HCT116 (cell line): Measurements from ENCODE around the gene PFDN2. TPM values are rescaled to one million over a fixed set of nuclear protein-coding genes. Genes with fewer than 3 reads are reported as not detected.

Source experiments
- ATAC-seq: fragments of 200-7000 bp; cut with Tn5 transposase; 2 replicates; pipeline ENCODE4 v1.9.1; 2020; ENCODE audit warnings: mild to moderate bottlenecking, moderate library complexity
- BruUV-seq: library from RNA; stranded (reverse); fragments of 400-500 nt; replicated peaks from 2 replicates; lab custom pipeline; 2021; lab: Mats Ljungman, UMichigan
- CTCF ChIA-PET: fragments of 300-600 bp; sonication (Branson Sonifier 250); formaldehyde crosslinking; loops from one replicate; lab custom pipeline; 2021; ENCODE audit warnings: antibody characterized with exemption; lab: Charles Lee
- POLR2A ChIA-PET: fragments of 300-600, 350-600 bp; sonication (Branson Sonifier 250); formaldehyde crosslinking; loops from one replicate; lab custom pipeline; 2021; ENCODE audit warnings: antibody characterized with exemption; lab: Charles Lee
- RAD21 ChIA-PET, 2 experiments: fragments of 300-600 bp; sonication (Branson Sonifier 250); formaldehyde crosslinking; loops; one replicate each; lab custom pipeline; 2023; ENCODE audit warnings: low total read pairs in 2 of 2; ENCODE audit not compliant: uncharacterized antibody in 2 of 2, unreplicated experiment in 2 of 2, low non-redundant PET in 1 of 2; lab: Charles Lee
- DNase-seq: peaks from one replicate; pipeline ENCODE4 v3.0.0-alpha.2; 2010; ENCODE audit warnings: low read depth, low spot score
- H2AFZ ChIP-seq: fragments of 200-600 bp; shearing (Covaris generic), sonication (generic); 2 replicates; pipeline ENCODE4 v1.6.1; 2017; ENCODE audit warnings: low read depth, mixed run types, mixed read lengths, antibody characterized with exemption, low read length; ENCODE audit not compliant: poor library complexity, severe bottlenecking
- H3K27ac ChIP-seq: 2 replicates; pipeline ENCODE4 v1.5.1; 2012; ENCODE audit warnings: low read depth, low read length
- H3K27me3 ChIP-seq: fragments of 200-600 bp; sonication (generic); 2 replicates; pipeline ENCODE4 v1.6.1; 2016; ENCODE audit warnings: mixed run types, low read length, mixed read lengths; ENCODE audit not compliant: insufficient read depth
- H3K36me3 ChIP-seq, 2 experiments: fragments of 200-500 bp in 1 of 2; fragments of 200-600 bp in 1 of 2; sonication (Bioruptor generic) in 1 of 2; sonication (generic) in 1 of 2; 2 replicates each; pipeline versions ENCODE4 v1.5.1 to v1.6.1; 2014 to 2016; ENCODE audit warnings: low read length in 2 of 2, inconsistent platforms in 1 of 2, mixed read lengths in 1 of 2, mixed run types in 1 of 2; ENCODE audit not compliant: insufficient read depth in 2 of 2, control insufficient read depth in 1 of 2
- H3K4me1 ChIP-seq, 2 experiments: fragments of 200-600 bp in 1 of 2; sonication (generic) in 1 of 2; 2 replicates each; pipeline versions ENCODE4 v1.5.1 to v1.6.1; 2012 to 2017; ENCODE audit warnings: low read length in 2 of 2, inconsistent platforms in 1 of 2, mild to moderate bottlenecking in 1 of 2, mixed read lengths in 1 of 2, mixed run types in 1 of 2, moderate library complexity in 1 of 2; ENCODE audit not compliant: insufficient read depth in 2 of 2, control insufficient read depth in 1 of 2
- H3K4me2 ChIP-seq: fragments of 200-600 bp; sonication (generic); 2 replicates; pipeline ENCODE4 v1.6.1; 2017; ENCODE audit warnings: mixed run types, low read length, mixed read lengths
- H3K4me3 ChIP-seq, 2 experiments: fragments of 200-600 bp in 1 of 2; sonication (generic) in 1 of 2; replicated peaks in 1 of 2; 2 replicates each; pipeline ENCODE4 v1.5.1; 2011 to 2016; ENCODE audit warnings: low read length in 2 of 2, control low read depth in 1 of 2, low read depth in 1 of 2, mild to moderate bottlenecking in 1 of 2, mixed read lengths in 1 of 2, mixed run types in 1 of 2
- H3K79me2 ChIP-seq: fragments of 200-600 bp; sonication (generic); 2 replicates; pipeline ENCODE4 v1.6.1; 2017; ENCODE audit warnings: mild to moderate bottlenecking, mixed run types, low read length, moderate library complexity, mixed read lengths; ENCODE audit not compliant: insufficient read depth
- H3K9ac ChIP-seq: fragments of 200-600 bp; sonication (generic); 2 replicates; pipeline ENCODE4 v1.6.1; 2016; ENCODE audit warnings: low read length, mixed read lengths
- H3K9me2 ChIP-seq: fragments of 200-600 bp; sonication (generic), shearing (Covaris generic); 2 replicates; pipeline ENCODE4 v1.6.1; 2017; ENCODE audit warnings: mixed run types, mild to moderate bottlenecking, moderate library complexity; ENCODE audit not compliant: insufficient read depth
- H3K9me3 ChIP-seq, 2 experiments: fragments of 200-500 bp in 1 of 2; fragments of 200-600 bp in 1 of 2; sonication (Bioruptor generic) in 1 of 2; sonication (generic) in 1 of 2; 2 replicates each; pipeline ENCODE4 v1.6.1; 2014 to 2017; ENCODE audit warnings: low read length in 2 of 2, mixed read lengths in 2 of 2, inconsistent platforms in 1 of 2, low read depth in 1 of 2, mild to moderate bottlenecking in 1 of 2, mixed run types in 1 of 2, moderate library complexity in 1 of 2; ENCODE audit not compliant: control insufficient read depth in 1 of 2, insufficient read depth in 1 of 2
- H4K20me1 ChIP-seq: fragments of 200-600 bp; sonication (generic), shearing (Covaris generic); 2 replicates; pipeline ENCODE4 v1.6.1; 2017; ENCODE audit warnings: mixed run types, mild to moderate bottlenecking, moderate library complexity; ENCODE audit not compliant: insufficient read depth
- CBX3 ChIP-seq: IDR thresholded peaks from 2 replicates; pipeline ENCODE4 v1.6.1; 2012; ENCODE audit warnings: low read depth
- EGR1 ChIP-seq: IDR thresholded peaks from 2 replicates; pipeline ENCODE4 v1.6.1; 2012; ENCODE audit warnings: low read depth
- ELF1 ChIP-seq: IDR thresholded peaks from 2 replicates; pipeline ENCODE4 v1.6.1; 2012; ENCODE audit warnings: low read depth, borderline replicate concordance
- EZH2 ChIP-seq: fragments of 200-600 bp; sonication (generic); IDR thresholded peaks from 2 replicates; pipeline ENCODE4 v1.6.1; 2017; ENCODE audit warnings: antibody characterized with exemption, mixed run types
- EZH2phosphoT487 ChIP-seq: fragments of 200-600 bp; IDR thresholded peaks from 2 replicates; pipeline ENCODE4 v1.6.1; 2018; ENCODE audit warnings: antibody characterized with exemption, borderline replicate concordance
- FOSL1 ChIP-seq: IDR thresholded peaks from 2 replicates; pipeline ENCODE4 v1.6.1; 2012; ENCODE audit warnings: low read depth
- JUND ChIP-seq: IDR thresholded peaks from 2 replicates; pipeline ENCODE4 v1.6.1; 2012
- POLR2A ChIP-seq: IDR thresholded peaks from 2 replicates; pipeline ENCODE4 v1.7.0; 2011; ENCODE audit warnings: borderline replicate concordance; ENCODE audit not compliant: insufficient read depth, insufficient read length; ENCODE audit errors: extremely low read depth
- POLR2AphosphoS5 ChIP-seq: IDR thresholded peaks from 2 replicates; pipeline ENCODE4 v1.6.1; 2011; ENCODE audit warnings: mild to moderate bottlenecking, low read depth, low read length, moderate library complexity
- SP1 ChIP-seq: IDR thresholded peaks from 2 replicates; pipeline ENCODE4 v1.6.1; 2012; ENCODE audit warnings: low read depth
- TCF7L2 ChIP-seq: IDR thresholded peaks from 2 replicates; pipeline ENCODE4 v1.7.0; 2011; ENCODE audit warnings: borderline replicate concordance, inconsistent platforms; ENCODE audit not compliant: insufficient read depth, insufficient read length; ENCODE audit errors: extremely low read depth
- YY1 ChIP-seq: IDR thresholded peaks from 2 replicates; pipeline ENCODE4 v1.6.1; 2011; ENCODE audit warnings: low read length, low read depth, moderate library complexity, mild to moderate bottlenecking; ENCODE audit not compliant: insufficient replicate concordance; ENCODE audit errors: extremely low read depth
- ZFX ChIP-seq: fragments of 450-650 bp; IDR thresholded peaks from 2 replicates; pipeline ENCODE4 v1.6.1; 2017
- ZNF274 ChIP-seq: fragments of 200-500 bp; sonication (Bioruptor generic); IDR thresholded peaks from 2 replicates; pipeline ENCODE4 v1.6.1; 2014; ENCODE audit warnings: mild to moderate bottlenecking, low read depth, low read length, inconsistent platforms
- intact Hi-C: fragments of 100-400 bp; cut with micrococcal nuclease; formaldehyde crosslinking; loops from 2 replicates; pipeline ENCODE4 v1.10.0; 2022
- total RNA-seq: library from RNA; stranded (reverse); gene quantifications from one replicate; pipeline ENCODE4 v1.2.1, GENCODE V29; 2021; ENCODE audit not compliant: unreplicated experiment
- TF ChIP-seq, protein P1 (sequence below): IDR thresholded peaks from 2 replicates; pipeline ENCODE4 v1.6.1; 2011; ENCODE audit warnings: mild to moderate bottlenecking, low read length, moderate library complexity; ENCODE audit not compliant: insufficient replicate concordance; ENCODE audit errors: extremely low read depth
- TF ChIP-seq, protein P2 (sequence below): IDR thresholded peaks from 2 replicates; pipeline ENCODE4 v1.6.1; 2012

The PFDN2 gene
- total RNA-seq, 1 experiment from 2014 or later: 179 TPM

DNA sequence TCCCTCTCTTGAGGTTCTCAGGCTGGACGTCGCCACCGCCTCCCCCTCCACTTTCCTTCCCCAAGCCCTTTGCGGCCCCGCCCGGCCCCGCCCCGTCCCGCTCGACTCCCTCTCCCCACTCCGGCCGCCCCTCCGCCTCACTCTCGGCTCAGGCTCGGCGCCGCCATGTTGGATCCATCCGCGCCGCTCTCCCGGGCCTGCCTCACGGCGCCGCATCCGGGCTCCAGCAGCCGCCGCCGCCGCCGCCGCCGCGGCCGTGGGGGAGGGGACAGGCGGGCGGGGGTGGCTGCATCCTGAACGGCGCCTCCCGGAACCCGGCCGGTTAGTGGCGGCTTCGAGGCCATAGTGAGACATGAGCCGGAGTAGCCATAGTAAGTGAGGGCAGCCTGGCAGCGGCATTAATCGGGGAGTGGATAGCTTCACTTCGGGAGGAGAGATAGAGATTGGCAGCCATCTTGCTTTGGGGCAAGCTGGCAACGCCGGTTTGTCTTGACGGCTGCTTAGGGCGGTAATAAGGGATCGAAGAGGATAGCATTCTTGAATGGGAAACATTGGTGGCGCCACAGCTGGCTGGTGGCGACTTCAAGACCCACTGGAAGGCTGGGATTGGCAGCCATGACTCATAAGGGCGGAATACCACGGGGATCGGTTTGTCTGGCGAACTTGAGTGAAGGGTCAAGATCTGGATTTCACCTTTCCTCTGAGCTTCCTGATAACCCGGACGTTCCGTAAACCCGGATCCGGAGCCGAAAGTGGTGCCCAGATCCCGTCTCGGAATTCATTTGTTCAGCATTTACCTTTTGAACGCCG, 14.8 kb upstream of the PFDN2 start, which contains the start of gene DEDD:
Gene DEDD (minus strand): TSS at position 258 of the 810 bp plus-strand sequence. CDS start 8,205 bp downstream, outside the sequence.
- peaks cover 16% of the 10 kb centered on the region in 2 experiments; a peak in 3 of 4 replicates for H3K36me3 ChIP-seq
- ChIA-PET RAD21 (interaction anchor here in 1 of 2 experiments (1.2 kb wide), 1 partner anchor 15 kb away, joined by 3 read pairs; the partner anchor contains the start of genes NIT1 and PFDN2), CTCF (interaction anchor here (1.0 to 1.4 kb wide), 4 partner anchors 15 to 93 kb away, joined by 3 to 7 read pairs (median 4); partner anchors contain the start of genes NIT1, PFDN2, PPOX and TOMM40L), POLR2A (interaction anchor here (0.9 to 2.6 kb wide), 14 partner anchors 11 to 135 kb away, joined by 3 to 16 read pairs (median 4); partner anchors contain the start of genes F11R, NIT1, PFDN2 and PPOX)
- H3K79me2 ChIP-seq: peaks cover 56% of the 10 kb centered on the region
- BruUV-seq: no TSS peak
- H3K27ac ChIP-seq: peak within 1 kb of the TSS; percentile 91
- intact Hi-C loops: loop anchor here (2.0 kb wide), 1 partner anchor 14 kb away; the partner anchor contains the start of genes NIT1 and PFDN2
- no peaks in the 10 kb centered on the region for H3K9me2 ChIP-seq
- H3K9me3 ChIP-seq: no peaks in the 10 kb centered on the region
- peak within 1 kb of the TSS; percentile 89 for H3K4me2 ChIP-seq
- peak; percentile 98 for DNase-seq
- H2AFZ ChIP-seq: no peak within 1 kb of the TSS
- no peaks in the 10 kb centered on the region for H3K27me3 ChIP-seq
- H3K4me3 ChIP-seq: peak within 1 kb of the TSS; percentile 81 to 85
- peak within 1 kb of the TSS; percentile 81 for H3K9ac ChIP-seq
- no peaks in the 10 kb centered on the region for H4K20me1 ChIP-seq
- H3K4me1 ChIP-seq: peaks cover 10 to 20% of the 10 kb centered on the region in 2 experiments; a peak in 3 of 4 replicates
- peak; percentile 86 for ATAC-seq
- no peak for TF ChIP-seq ZNF274
- TF ChIP-seq, protein P1, sequence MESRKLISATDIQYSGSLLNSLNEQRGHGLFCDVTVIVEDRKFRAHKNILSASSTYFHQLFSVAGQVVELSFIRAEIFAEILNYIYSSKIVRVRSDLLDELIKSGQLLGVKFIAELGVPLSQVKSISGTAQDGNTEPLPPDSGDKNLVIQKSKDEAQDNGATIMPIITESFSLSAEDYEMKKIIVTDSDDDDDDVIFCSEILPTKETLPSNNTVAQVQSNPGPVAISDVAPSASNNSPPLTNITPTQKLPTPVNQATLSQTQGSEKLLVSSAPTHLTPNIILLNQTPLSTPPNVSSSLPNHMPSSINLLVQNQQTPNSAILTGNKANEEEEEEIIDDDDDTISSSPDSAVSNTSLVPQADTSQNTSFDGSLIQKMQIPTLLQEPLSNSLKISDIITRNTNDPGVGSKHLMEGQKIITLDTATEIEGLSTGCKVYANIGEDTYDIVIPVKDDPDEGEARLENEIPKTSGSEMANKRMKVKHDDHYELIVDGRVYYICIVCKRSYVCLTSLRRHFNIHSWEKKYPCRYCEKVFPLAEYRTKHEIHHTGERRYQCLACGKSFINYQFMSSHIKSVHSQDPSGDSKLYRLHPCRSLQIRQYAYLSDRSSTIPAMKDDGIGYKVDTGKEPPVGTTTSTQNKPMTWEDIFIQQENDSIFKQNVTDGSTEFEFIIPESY: peak; percentile 36
- peak; percentile 44 for TF ChIP-seq POLR2AphosphoS5
- peak; percentile 97 for TF ChIP-seq YY1
- no peak for TF ChIP-seq EZH2phosphoT487
- TF ChIP-seq CBX3: peak; percentile 58; the same call in 1 of the 2 replicates
- TF ChIP-seq ZFX: peak; percentile 60; the same call in 1 of the 2 replicates
- peak; percentile 49; the same call in 1 of the 2 replicates for TF ChIP-seq ELF1
- peak; percentile 30 for TF ChIP-seq SP1
- TF ChIP-seq FOSL1: peak; percentile 60; the same call in 1 of the 2 replicates
- TF ChIP-seq, protein P2, sequence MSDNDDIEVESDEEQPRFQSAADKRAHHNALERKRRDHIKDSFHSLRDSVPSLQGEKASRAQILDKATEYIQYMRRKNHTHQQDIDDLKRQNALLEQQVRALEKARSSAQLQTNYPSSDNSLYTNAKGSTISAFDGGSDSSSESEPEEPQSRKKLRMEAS: peak; percentile 39
- peak; percentile 31 for TF ChIP-seq POLR2A
- TF ChIP-seq JUND: peak; percentile 45; the same call in 1 of the 2 replicates
- TF ChIP-seq EZH2: no peak
- peak; percentile 94 for TF ChIP-seq EGR1
- no peak for TF ChIP-seq TCF7L2
- TF ChIP-seq, all 23 proteins: peak for 12
